Loucy (cell line): ENCODE results near the gene GLIPR1.

ENCODE experiments used
- H2AFZ ChIP-seq: fragments of 200-600 bp; sonication (generic); 2 replicates; pipeline ENCODE4 v1.6.0; 2016; ENCODE audit warnings: antibody characterized with exemption, mild to moderate bottlenecking, low read length, moderate library complexity
- H3F3A ChIP-seq: fragments of 200-600 bp; 2 replicates; pipeline ENCODE4 v1.6.0; 2016; ENCODE audit warnings: antibody characterized with exemption, low read depth, mild to moderate bottlenecking
- H3K27me3 ChIP-seq: fragments of 200-600 bp; sonication (generic); 2 replicates; pipeline ENCODE4 v1.6.1; 2014; ENCODE audit warnings: low read length, mild to moderate bottlenecking; ENCODE audit not compliant: insufficient read depth, poor library complexity, severe bottlenecking
- H3K36me3 ChIP-seq: fragments of 200-600 bp; sonication (generic); 2 replicates; pipeline ENCODE4 v1.6.1; 2016; ENCODE audit warnings: low read length; ENCODE audit not compliant: insufficient read depth
- H3K4me1 ChIP-seq: fragments of 200-600 bp; sonication (generic); 2 replicates; pipeline ENCODE4 v1.5.1; 2014; ENCODE audit warnings: low read length, mild to moderate bottlenecking; ENCODE audit not compliant: insufficient read depth, poor library complexity, severe bottlenecking
- H3K4me2 ChIP-seq: fragments of 200-600 bp; sonication (generic); 2 replicates; pipeline ENCODE4 v1.6.0; 2014; ENCODE audit warnings: antibody characterized with exemption, low read length, low read depth, mild to moderate bottlenecking; ENCODE audit not compliant: poor library complexity, severe bottlenecking
- H3K4me3 ChIP-seq: fragments of 200-600 bp; sonication (generic); 2 replicates; pipeline ENCODE4 v1.5.1; 2014; ENCODE audit warnings: low read length, mild to moderate bottlenecking, mixed read lengths; ENCODE audit not compliant: poor library complexity, severe bottlenecking
- H3K79me2 ChIP-seq: fragments of 200-600 bp; sonication (generic); 2 replicates; pipeline ENCODE4 v1.6.1; 2014; ENCODE audit warnings: low read length; ENCODE audit not compliant: insufficient read depth
- H3K9ac ChIP-seq: fragments of 200-600 bp; sonication (generic); 2 replicates; pipeline ENCODE4 v1.6.0; 2014; ENCODE audit warnings: mild to moderate bottlenecking, low read depth, low read length, moderate library complexity; ENCODE audit not compliant: poor library complexity, severe bottlenecking
- H3K9me2 ChIP-seq: fragments of 200-600 bp; sonication (generic); replicated peaks from 2 replicates; pipeline ENCODE4 v1.6.1; 2016; ENCODE audit warnings: low read depth, low read length, mixed read lengths
- H3K9me3 ChIP-seq: fragments of 200-600 bp; sonication (generic); 2 replicates; pipeline ENCODE4 v1.6.1; 2014; ENCODE audit warnings: mild to moderate bottlenecking, antibody characterized with exemption, low read length, low read depth; ENCODE audit not compliant: insufficient read depth
- H4K20me1 ChIP-seq: fragments of 200-600 bp; sonication (generic); 2 replicates; pipeline ENCODE4 v1.6.0; 2014; ENCODE audit warnings: antibody characterized with exemption, low read length, mild to moderate bottlenecking; ENCODE audit not compliant: insufficient read depth, poor library complexity, severe bottlenecking
- CTCF ChIP-seq: fragments of 200-600 bp; sonication (generic); conservative IDR thresholded peaks from 2 replicates; pipeline ENCODE4 v1.5.1; 2014; ENCODE audit warnings: mild to moderate bottlenecking, antibody characterized with exemption, low read length
- EZH2phosphoT487 ChIP-seq: fragments of 200-600 bp; IDR thresholded peaks from 2 replicates; pipeline ENCODE4 v1.6.1; 2018; ENCODE audit warnings: antibody characterized with exemption, mild to moderate bottlenecking, moderate library complexity, borderline replicate concordance

Gene GLIPR1

DNA sequence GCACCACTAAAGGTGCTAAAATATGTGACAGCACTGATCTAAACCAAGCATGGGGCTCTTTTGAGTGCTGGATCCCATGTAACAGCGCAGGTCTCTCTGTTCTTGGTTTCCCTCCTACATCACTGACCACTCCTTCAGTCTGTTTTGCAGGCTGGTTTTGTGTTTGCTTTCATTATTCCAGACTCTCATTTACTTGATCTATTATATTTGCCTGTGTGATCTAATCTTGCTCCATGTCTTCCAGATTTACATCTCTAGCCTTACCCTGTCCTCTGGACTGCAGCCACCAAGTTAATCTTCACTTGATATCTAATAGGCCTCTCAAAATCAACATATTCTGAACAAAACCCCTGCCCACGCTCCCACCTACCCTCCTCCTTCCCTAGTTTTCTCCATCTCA is 8.6 kb downstream of the GLIPR1 start:
- Histone ChIP-seq H3K4me1 (peaks cover 23% of the 10 kb centered on the region), H4K20me1 (peaks cover 3% of the 10 kb centered on the region), H3K9ac (no peak overlapping the region), H3K9me3 (no peaks in the 10 kb centered on the region), H3K9me2 (no peaks in the 10 kb centered on the region), H3K4me3 (no peak overlapping the region), H3F3A (no peaks in the 10 kb centered on the region), H3K4me2 (no peak overlapping the region), H2AFZ (no peak overlapping the region), H3K27me3 (no peaks in the 10 kb centered on the region), H3K79me2 (no peaks in the 10 kb centered on the region), H3K36me3 (no peaks in the 10 kb centered on the region)
- TF ChIP-seq EZH2phosphoT487 (no peak), CTCF (no peak)

- Histone ChIP-seq H3K4me1 (peaks cover 23% of the 10 kb centered on the region), H3F3A (no peaks in the 10 kb centered on the region), H4K20me1 (peaks cover 3% of the 10 kb centered on the region), H3K9ac (no peak overlapping the region), H3K4me2 (no peak overlapping the region), H2AFZ (no peak overlapping the region), H3K4me3 (no peak overlapping the region), H3K79me2 (no peaks in the 10 kb centered on the region), H3K36me3 (no peaks in the 10 kb centered on the region), H3K9me2 (no peaks in the 10 kb centered on the region), H3K27me3 (no peaks in the 10 kb centered on the region), H3K9me3 (no peaks in the 10 kb centered on the region)
- TF ChIP-seq EZH2phosphoT487 (no peak), CTCF (no peak)
Observed at GRCh38 chr12:75489613-75490210, 9.2 kb downstream of the GLIPR1 start.

- Histone ChIP-seq H3F3A (no peaks in the 10 kb centered on the region), H3K4me2 (no peak overlapping the region), H2AFZ (no peak overlapping the region), H3K9me3 (no peaks in the 10 kb centered on the region), H3K79me2 (no peaks in the 10 kb centered on the region), H3K36me3 (peaks cover 2% of the 10 kb centered on the region; the same call in 1 of the 2 replicates), H3K9ac (no peak overlapping the region), H3K4me1 (peaks cover 23% of the 10 kb centered on the region), H4K20me1 (peaks cover 3% of the 10 kb centered on the region), H3K27me3 (no peaks in the 10 kb centered on the region), H3K4me3 (no peak overlapping the region), H3K9me2 (no peaks in the 10 kb centered on the region)
- TF ChIP-seq EZH2phosphoT487 (no peak), CTCF (no peak)
Observed at GRCh38 chr12:75491169-75491568, 10.6 kb downstream of the GLIPR1 start.
